NOMO-1 (cell line): Measurements from ENCODE around the gene TET3.
"Not testable (repeated sequence)": the region's sequence is repeated elsewhere in the genome, so short reads cannot be mapped to it uniquely, and the experiment has no call there.

Source experiments
- DNase-seq, 2 experiments: peaks; one replicate each; lab custom pipeline; 2025; ENCODE audit not compliant: unreplicated experiment in 2 of 2; lab: John Stamatoyannopoulos, UW

The TET3 gene

GRCh38 chr2:73984203-73984921 is at the start of gene TET3:
TSS of gene TET3 (plus strand) at chr2:73984910. CDS start at chr2:73986404, 1,494 bp downstream.
- DNase-seq, result peak in 1 of 2 experiments; percentile 56

GRCh38 chr2:73935641-73936040 is 49.1 kb upstream of the TET3 start:
- DNase-seq, result no peak

- DNase-seq, result no peak
These were observed 47.4 kb upstream of the TET3 start for GRCh38 chr2:73937103-73937885.

GRCh38 chr2:73937899-73938298 is 46.8 kb upstream of the TET3 start:
- no peak for DNase-seq

- no peak for DNase-seq
These were observed 45.9 kb upstream of the TET3 start for GRCh38 chr2:73938718-73939352.

- DNase-seq, result peak in 1 of 2 experiments; percentile 25
These were observed 45.3 kb upstream of the TET3 start for GRCh38 chr2:73939419-73939818.

- DNase-seq, result not testable (repeated sequence)
These were observed 44.6 kb upstream of the TET3 start for GRCh38 chr2:73940066-73940465.

- no peak for DNase-seq
These were observed 42.0 kb upstream of the TET3 start for GRCh38 chr2:73942664-73943063.

GRCh38 chr2:73944714-73945113 is 40.0 kb upstream of the TET3 start:
- no peak for DNase-seq

GRCh38 chr2:73946215-73946614 is 38.5 kb upstream of the TET3 start:
- no peak for DNase-seq

- DNase-seq, result no peak
These were observed 38.0 kb upstream of the TET3 start for GRCh38 chr2:73946666-73947065.

GRCh38 chr2:73947412-73948018 is 37.2 kb upstream of the TET3 start:
- DNase-seq, result peak in 1 of 2 experiments; percentile 27

- DNase-seq, result no peak
These were observed 34.9 kb upstream of the TET3 start for GRCh38 chr2:73949802-73950201.

- DNase-seq, result peak; percentile 23 to 32
These were observed 31.9 kb upstream of the TET3 start for GRCh38 chr2:73952499-73953446.

GRCh38 chr2:73956218-73956865 is 28.4 kb upstream of the TET3 start:
- DNase-seq, result no peak

GRCh38 chr2:73961274-73961673 is 23.4 kb upstream of the TET3 start:
- DNase-seq, result no peak

GRCh38 chr2:73961823-73962615 is 22.7 kb upstream of the TET3 start:
- DNase-seq, result no peak

- DNase-seq, result no peak
These were observed 21.9 kb upstream of the TET3 start for GRCh38 chr2:73962798-73963197.
